ENCODE data around the gene UBQLN4. TPM values are rescaled to one million over a fixed set of nuclear protein-coding genes. Genes with fewer than 3 reads are reported as not detected.

The UBQLN4 gene
- total RNA-seq, 2 experiments from 2014 or later, result 32.7 to 32.9 TPM

GRCh38 chr1:156004843-156005584 lies 48.6 kb downstream of the UBQLN4 start:
- no peak overlapping the region for H3K4me3 Mint-ChIP-seq

DNA sequence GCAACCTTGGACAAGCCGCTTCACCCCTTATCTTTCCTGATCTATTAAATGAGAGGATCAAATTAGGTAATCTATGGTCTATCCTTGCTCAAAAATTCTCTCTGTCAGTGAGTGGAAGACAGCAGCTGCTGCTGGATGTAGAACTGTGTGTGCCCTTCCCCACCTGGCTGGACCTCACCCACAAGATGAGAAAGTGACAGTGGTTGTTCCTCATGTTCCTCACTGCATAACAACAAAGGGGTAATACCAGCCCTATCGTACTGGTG lies 49.7 kb downstream of the UBQLN4 start:
- no peaks in the 10 kb centered on the region for H3K27me3 Mint-ChIP-seq
- H3K9me3 Mint-ChIP-seq, result no peaks in the 10 kb centered on the region
- ChIA-PET CTCF (interaction anchor here (2.5 to 4.4 kb wide), 2 partner anchors 14 to 66 kb away, joined by 5 to 19 read pairs; no protein-coding TSS in a partner anchor), POLR2A (no interaction called here)
- peaks cover 10% of the 10 kb centered on the region for H3K36me3 Mint-ChIP-seq
- intact Hi-C loops (cut with micrococcal nuclease), result no loop called here
- H3K4me1 Mint-ChIP-seq (ENCODE audit: low read depth), result peaks cover 19% of the 10 kb centered on the region
- DNase-seq, result no peak
- H3K4me3 Mint-ChIP-seq, result no peak overlapping the region
- H3K27ac Mint-ChIP-seq, result no peak overlapping the region

More at GRCh38 chr1:156004843-156005584, 48.6 kb downstream of the UBQLN4 start:
- intact Hi-C loops (cut with micrococcal nuclease), result no loop called here
- CTCF ChIA-PET, result interaction anchor here (2.4 to 4.4 kb wide), 2 partner anchors 15 to 16 kb away, joined by 9 to 19 read pairs; partner anchors contain the start of gene SSR2
- Mint-ChIP-seq H3K4me1 (ENCODE audit: low read depth) (peaks cover 19% of the 10 kb centered on the region), H3K27me3 (no peaks in the 10 kb centered on the region), H3K36me3 (peaks cover 16% of the 10 kb centered on the region), H3K27ac (peak overlapping the region; percentile 80), H3K9me3 (no peaks in the 10 kb centered on the region)
- POLR2A ChIA-PET, result interaction anchor here (0.5 to 0.9 kb wide), 2 partner anchors 10 to 48 kb away, joined by 3 read pairs; no protein-coding TSS in a partner anchor
- peak; percentile 38 for DNase-seq

- no peak overlapping the region for H3K4me3 Mint-ChIP-seq
Measured at GRCh38 chr1:156002188-156002911, 51.2 kb downstream of the UBQLN4 start.

DNA sequence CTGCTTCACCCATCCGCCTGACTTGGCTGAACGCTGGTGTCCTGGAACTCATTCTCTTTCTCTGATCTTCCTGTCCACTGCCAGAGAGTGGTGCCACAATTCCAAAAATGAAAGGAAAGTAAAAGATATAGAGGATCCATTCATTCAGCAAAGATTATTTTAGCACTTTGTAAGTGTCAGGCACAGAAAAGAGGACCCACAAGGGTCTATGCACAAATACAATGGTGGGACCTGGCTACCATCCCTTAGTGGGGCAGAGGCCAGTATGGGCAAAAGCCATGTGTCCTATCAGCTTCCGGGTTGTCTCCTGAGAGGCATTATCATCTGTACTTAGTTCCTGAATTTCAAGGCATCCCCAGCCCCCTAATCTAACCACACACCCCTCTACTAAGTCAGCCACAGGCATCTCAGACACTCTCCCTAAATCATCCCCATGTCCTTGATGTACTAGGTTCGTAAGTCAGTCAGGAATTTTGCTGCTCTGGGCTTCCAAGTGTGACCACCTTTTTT lies 51.9 kb downstream of the UBQLN4 start:
- DNase-seq, result no peak
- CTCF ChIA-PET, result interaction anchor here (0.9 to 4.4 kb wide), 4 partner anchors 12 to 64 kb away, joined by 3 to 19 read pairs (median 6); no protein-coding TSS in a partner anchor
- H3K4me3 Mint-ChIP-seq, result no peak overlapping the region
- no peaks in the 10 kb centered on the region for H3K27me3 Mint-ChIP-seq
- no peak overlapping the region for H3K27ac Mint-ChIP-seq
- POLR2A ChIA-PET, result no interaction called here
- peaks cover 17% of the 10 kb centered on the region for H3K4me1 Mint-ChIP-seq (ENCODE audit: low read depth)
- H3K36me3 Mint-ChIP-seq, result peaks cover 4% of the 10 kb centered on the region
- intact Hi-C loops (cut with micrococcal nuclease), result no loop called here
- no peaks in the 10 kb centered on the region for H3K9me3 Mint-ChIP-seq

More at GRCh38 chr1:156002188-156002911, 51.2 kb downstream of the UBQLN4 start:
- Mint-ChIP-seq H3K27ac (no peak overlapping the region), H3K36me3 (peaks cover 6% of the 10 kb centered on the region), H3K27me3 (no peaks in the 10 kb centered on the region), H3K9me3 (no peaks in the 10 kb centered on the region), H3K4me1 (ENCODE audit: low read depth) (peaks cover 19% of the 10 kb centered on the region)
- ChIA-PET CTCF (interaction anchor here (2.1 to 4.4 kb wide), 3 partner anchors 13 to 64 kb away, joined by 5 to 19 read pairs (median 8); no protein-coding TSS in a partner anchor), POLR2A (no interaction called here)
- intact Hi-C loops (cut with micrococcal nuclease), result no loop called here
- no peak for DNase-seq

DNA sequence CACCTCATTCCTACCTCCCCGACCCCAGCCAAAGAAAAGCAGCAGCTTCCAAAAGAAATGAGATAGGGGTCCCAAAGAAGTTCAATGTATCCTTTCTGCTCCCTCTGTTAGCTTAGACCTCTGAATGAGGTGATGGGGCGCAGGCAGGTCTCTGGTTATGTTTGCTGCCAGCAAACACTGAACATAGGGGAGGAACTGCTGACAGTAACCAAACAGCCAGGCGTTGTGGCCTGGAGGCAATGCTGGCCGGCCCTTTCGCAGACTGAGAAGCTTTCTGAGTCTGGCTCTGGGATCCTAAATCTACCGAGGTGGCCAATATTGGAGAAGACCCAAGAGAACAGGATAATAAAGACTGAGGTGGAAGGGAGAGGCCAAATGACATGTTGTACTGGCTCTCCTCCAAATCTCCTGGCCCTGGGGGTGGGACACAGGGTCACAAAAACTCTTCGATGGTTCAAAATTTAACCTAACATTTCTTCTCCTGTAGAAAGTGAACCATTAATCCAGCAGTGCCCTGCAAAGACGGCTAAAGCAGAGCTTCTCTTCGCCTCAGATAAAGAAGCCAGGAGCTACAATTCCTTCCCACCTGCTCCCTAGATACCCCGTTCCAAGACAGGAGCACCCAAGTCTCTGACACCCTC lies 52.5 kb downstream of the UBQLN4 start:
- Mint-ChIP-seq H3K4me1 (ENCODE audit: low read depth) (peaks cover 15% of the 10 kb centered on the region), H3K27me3 (no peaks in the 10 kb centered on the region), H3K4me3 (no peak overlapping the region), H3K9me3 (no peaks in the 10 kb centered on the region), H3K27ac (no peak overlapping the region), H3K36me3 (no peaks in the 10 kb centered on the region)
- POLR2A ChIA-PET, result no interaction called here
- intact Hi-C loops (cut with micrococcal nuclease), result no loop called here
- CTCF ChIA-PET, result interaction anchor here (0.5 to 4.4 kb wide), 4 partner anchors 11 to 179 kb away, joined by 3 to 19 read pairs (median 6); no protein-coding TSS in a partner anchor
- no peak for DNase-seq

DNA sequence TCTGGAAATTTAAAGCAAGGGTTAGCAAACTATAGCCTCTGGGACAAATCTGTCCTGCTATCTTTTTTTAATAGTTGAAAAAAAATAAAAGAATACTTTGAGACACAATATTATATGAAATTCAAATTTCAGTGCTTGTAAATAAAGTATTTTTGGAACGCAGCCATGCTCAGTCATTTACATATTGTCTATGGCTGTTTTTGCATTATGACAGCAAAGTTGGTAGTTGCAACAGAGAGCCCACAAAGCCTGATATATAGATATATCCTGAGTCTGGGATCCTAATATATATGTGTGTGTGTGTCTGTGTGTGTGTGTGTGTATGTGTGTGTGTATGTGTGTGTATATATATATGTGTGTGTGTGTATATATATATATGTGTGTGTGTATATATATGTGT lies 53.6 kb downstream of the UBQLN4 start:
- peaks cover 7% of the 10 kb centered on the region for H3K4me1 Mint-ChIP-seq (ENCODE audit: low read depth)
- intact Hi-C loops (cut with micrococcal nuclease), result no loop called here
- ChIA-PET POLR2A (no interaction called here), CTCF (no interaction called here)
- no peak overlapping the region for H3K27ac Mint-ChIP-seq
- H3K27me3 Mint-ChIP-seq, result no peaks in the 10 kb centered on the region
- DNase-seq, result no peak
- H3K4me3 Mint-ChIP-seq, result no peak overlapping the region
- H3K9me3 Mint-ChIP-seq, result no peaks in the 10 kb centered on the region
- H3K36me3 Mint-ChIP-seq, result no peaks in the 10 kb centered on the region

GRCh38 chr1:155996166-155996565 lies 57.4 kb downstream of the UBQLN4 start:
- no peak for DNase-seq
- CTCF ChIA-PET, result interaction anchor here (0.7 to 1.0 kb wide), 4 partner anchors 30 to 70 kb away, joined by 3 read pairs; no protein-coding TSS in a partner anchor
- Mint-ChIP-seq H3K27me3 (no peaks in the 10 kb centered on the region), H3K4me1 (ENCODE audit: low read depth) (no peaks in the 10 kb centered on the region), H3K4me3 (no peak overlapping the region), H3K27ac (no peak overlapping the region), H3K9me3 (no peaks in the 10 kb centered on the region), H3K36me3 (no peaks in the 10 kb centered on the region)
- intact Hi-C loops (cut with micrococcal nuclease), result no loop called here
- POLR2A ChIA-PET, result interaction anchor here (1.3 kb wide), 1 partner anchor 62 kb away, joined by 4 read pairs; the partner anchor contains the start of gene KHDC4

DNA sequence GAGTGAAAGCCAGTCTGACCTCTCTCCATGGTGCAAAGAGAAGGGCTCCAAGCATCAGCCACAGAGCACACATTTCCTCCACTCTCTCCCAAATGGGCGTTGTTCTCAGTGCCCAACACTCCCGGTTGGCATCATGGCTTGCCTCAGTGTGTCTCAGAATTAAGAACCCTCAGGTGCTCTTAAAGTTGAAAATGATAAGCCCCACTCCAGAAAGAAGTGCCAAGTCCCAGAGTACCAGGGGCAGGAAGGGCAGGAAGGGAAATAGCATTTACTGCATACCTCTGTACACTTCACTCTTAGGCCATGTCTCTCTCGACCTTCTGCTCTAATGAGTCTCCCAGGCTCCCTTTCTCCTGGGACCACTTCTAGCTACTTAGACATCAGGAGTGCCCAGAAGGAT lies 60.0 kb downstream of the UBQLN4 start:
- no peaks in the 10 kb centered on the region for H3K27me3 Mint-ChIP-seq
- intact Hi-C loops (cut with micrococcal nuclease), result no loop called here
- POLR2A ChIA-PET, result no interaction called here
- CTCF ChIA-PET, result no interaction called here
- H3K4me3 Mint-ChIP-seq, result no peak overlapping the region
- no peak for DNase-seq
- peaks cover 6% of the 10 kb centered on the region for H3K4me1 Mint-ChIP-seq (ENCODE audit: low read depth)
- no peaks in the 10 kb centered on the region for H3K36me3 Mint-ChIP-seq
- no peak overlapping the region for H3K27ac Mint-ChIP-seq
- H3K9me3 Mint-ChIP-seq, result no peaks in the 10 kb centered on the region

DNA sequence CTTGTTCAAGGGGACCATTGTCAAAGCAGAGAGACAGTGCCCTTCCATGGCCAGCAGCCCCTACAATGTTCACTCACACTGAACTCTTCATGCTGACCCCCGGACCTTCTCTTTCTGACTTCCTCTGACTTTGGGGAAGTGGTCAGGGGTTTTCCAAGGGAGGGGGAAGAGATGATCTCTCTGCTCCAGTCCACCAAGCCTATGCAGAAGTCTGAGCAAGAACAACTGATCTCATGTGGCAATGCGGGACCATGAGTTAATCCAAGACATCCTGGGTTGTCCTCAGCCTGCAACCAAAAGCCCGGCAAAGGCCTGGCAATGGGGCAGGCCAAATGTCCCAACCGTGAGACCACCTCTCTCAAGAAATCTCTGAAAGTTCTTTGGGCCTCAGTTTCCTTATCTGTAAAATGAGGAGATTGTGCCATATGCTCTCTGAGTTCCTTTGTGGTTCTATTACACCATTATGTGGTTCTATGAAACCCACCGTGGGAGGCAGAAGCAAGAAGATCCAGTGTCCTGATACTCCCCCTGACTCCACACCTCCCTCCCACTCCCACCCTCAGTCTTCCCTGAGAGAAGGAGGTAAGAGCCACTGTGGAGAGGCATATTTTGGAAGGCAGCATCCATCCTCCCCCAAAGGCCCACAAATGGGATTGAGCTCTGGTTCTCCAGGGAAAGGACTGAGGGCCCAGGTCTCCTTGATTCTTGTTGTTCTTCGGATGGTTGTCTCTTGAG lies 63.4 kb downstream of the UBQLN4 start:
- no peaks in the 10 kb centered on the region for H3K9me3 Mint-ChIP-seq
- POLR2A ChIA-PET, result interaction anchor here (0.7 to 2.6 kb wide), 3 partner anchors 9 to 56 kb away, joined by 3 to 9 read pairs (median 3); partner anchors contain the start of gene KHDC4
- H3K4me1 Mint-ChIP-seq (ENCODE audit: low read depth), result peaks cover 6% of the 10 kb centered on the region
- intact Hi-C loops (cut with micrococcal nuclease), result no loop called here
- H3K27ac Mint-ChIP-seq, result no peak overlapping the region
- no peak for DNase-seq
- CTCF ChIA-PET, result interaction anchor here (0.6 to 5.4 kb wide), 33 partner anchors 11 to 230 kb away, joined by 3 to 92 read pairs (median 5); partner anchors contain the start of genes ARHGEF2, GON4L, KHDC4 and RXFP4
- no peak overlapping the region for H3K4me3 Mint-ChIP-seq
- H3K36me3 Mint-ChIP-seq, result no peaks in the 10 kb centered on the region
- no peaks in the 10 kb centered on the region for H3K27me3 Mint-ChIP-seq

DNA sequence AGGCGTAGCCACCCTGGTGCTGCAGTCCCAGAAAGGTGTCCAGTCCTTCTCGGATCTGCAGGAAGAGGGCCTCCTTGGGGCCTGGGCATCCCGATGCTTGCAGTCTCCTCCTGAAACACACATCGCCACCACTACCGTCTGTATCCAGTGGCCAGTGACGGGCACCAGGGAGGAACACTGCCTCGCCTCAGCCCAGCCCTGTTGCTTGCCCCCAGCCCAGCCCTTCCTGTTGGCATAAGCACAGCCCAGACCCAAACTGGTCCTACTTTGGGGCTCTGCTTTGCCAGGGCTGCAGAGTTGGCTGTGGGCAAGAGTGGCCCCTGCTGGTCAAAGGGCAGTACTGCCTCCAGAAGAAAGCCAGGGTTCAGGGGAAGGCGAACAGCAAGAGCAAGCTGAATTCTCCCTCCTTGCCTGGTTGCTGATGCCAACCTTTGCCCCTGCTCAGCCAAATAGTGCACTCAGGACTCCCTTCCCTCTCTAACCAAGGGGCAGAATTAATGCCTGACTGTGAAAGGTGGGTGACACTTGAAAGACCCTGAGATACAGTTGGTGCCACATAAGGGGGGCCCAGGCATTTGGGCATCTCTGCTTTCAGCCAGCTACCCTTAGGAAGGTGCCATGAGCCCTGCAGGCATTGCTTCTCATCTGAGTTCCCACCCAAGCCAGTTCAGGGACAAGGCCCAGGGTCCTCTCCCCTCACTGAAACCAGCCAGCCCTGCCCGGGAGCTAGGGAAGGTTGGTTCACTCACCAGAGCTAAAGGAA lies 64.2 kb downstream of the UBQLN4 start:
- Mint-ChIP-seq H3K36me3 (no peaks in the 10 kb centered on the region), H3K27ac (no peak overlapping the region), H3K27me3 (no peaks in the 10 kb centered on the region), H3K4me3 (no peak overlapping the region), H3K4me1 (ENCODE audit: low read depth) (peaks cover 6% of the 10 kb centered on the region), H3K9me3 (no peaks in the 10 kb centered on the region)
- ChIA-PET POLR2A (interaction anchor here (0.7 to 2.6 kb wide), 4 partner anchors 9 to 55 kb away, joined by 3 to 9 read pairs (median 3); partner anchors contain the start of gene KHDC4), CTCF (interaction anchor here (0.6 to 5.4 kb wide), 34 partner anchors 11 to 243 kb away, joined by 3 to 92 read pairs (median 5); partner anchors contain the start of genes ARHGEF2, GON4L, KHDC4 and RXFP4)
- peak; percentile 88 for DNase-seq
- intact Hi-C loops (cut with micrococcal nuclease), result loop anchor here (1.0 to 2.0 kb wide), 3 partner anchors 9 to 51 kb away; no protein-coding TSS in a partner anchor

All from activated CD4-positive, alpha-beta memory T cell treated with anti-CD3 and anti-CD28 coated beads for 36 hours (primary cell).